ENCODE results near the gene NIPAL3.
"Not testable (repeated sequence)": the region's sequence is repeated elsewhere in the genome, so short reads cannot be mapped to it uniquely, and the experiment has no call there.

The NIPAL3 gene

GRCh38 chr1:24450316-24450715, 34.7 kb downstream of the NIPAL3 start:
- no peaks in the 10 kb centered on the region; the same call in 1 of the 2 replicates for H3K36me3 ChIP-seq (ENCODE audit: insufficient read depth, low read length)
- no peak overlapping the region for H3K27ac ChIP-seq (ENCODE audit: low read depth, low read length)
- H3K9ac ChIP-seq (ENCODE audit: low read depth, low read length), result no peak overlapping the region
- no peaks in the 10 kb centered on the region for H3K4me1 ChIP-seq (ENCODE audit: insufficient read depth, low read length)
- no peaks in the 10 kb centered on the region for H3K27me3 ChIP-seq (ENCODE audit: insufficient read depth, low read length)
- 98% methylated on average over 4 of the region's 4 CpGs for WGBS
- no peak overlapping the region for H3K4me3 ChIP-seq (ENCODE audit: low read length)
- no peaks in the 10 kb centered on the region for H3K9me3 ChIP-seq (ENCODE audit: insufficient read depth, low read depth, low read length)

GRCh38 chr1:24450857-24451397, 35.3 kb downstream of the NIPAL3 start:
- no peaks in the 10 kb centered on the region for H3K27me3 ChIP-seq (ENCODE audit: insufficient read depth, low read length)
- WGBS, result 94% methylated on average over 5 of the region's 5 CpGs
- H3K4me1 ChIP-seq (ENCODE audit: insufficient read depth, low read length), result no peaks in the 10 kb centered on the region
- H3K4me3 ChIP-seq (ENCODE audit: low read length), result no peak overlapping the region
- no peak overlapping the region for H3K27ac ChIP-seq (ENCODE audit: low read depth, low read length)
- H3K9ac ChIP-seq (ENCODE audit: low read depth, low read length), result no peak overlapping the region
- H3K9me3 ChIP-seq (ENCODE audit: insufficient read depth, low read depth, low read length), result no peaks in the 10 kb centered on the region
- no peaks in the 10 kb centered on the region; the same call in 1 of the 2 replicates for H3K36me3 ChIP-seq (ENCODE audit: insufficient read depth, low read length)

- H3K36me3 ChIP-seq (ENCODE audit: insufficient read depth, low read length), result no peaks in the 10 kb centered on the region; the same call in 1 of the 2 replicates
- WGBS, result 97% methylated on average over 3 of the region's 3 CpGs
Measured at GRCh38 chr1:24451746-24452145, 36.1 kb downstream of the NIPAL3 start.

GRCh38 chr1:24452922-24453485, 37.4 kb downstream of the NIPAL3 start:
- no peak overlapping the region; the same call in 1 of the 2 replicates for H3K27ac ChIP-seq (ENCODE audit: low read depth, low read length)
- H3K9me3 ChIP-seq (ENCODE audit: insufficient read depth, low read depth, low read length), result no peaks in the 10 kb centered on the region
- H3K36me3 ChIP-seq (ENCODE audit: insufficient read depth, low read length), result no peaks in the 10 kb centered on the region
- 90% methylated on average over 8 of the region's 8 CpGs for WGBS
- no peaks in the 10 kb centered on the region for H3K27me3 ChIP-seq (ENCODE audit: insufficient read depth, low read length)
- no peaks in the 10 kb centered on the region for H3K4me1 ChIP-seq (ENCODE audit: insufficient read depth, low read length)
- H3K9ac ChIP-seq (ENCODE audit: low read depth, low read length), result no peak overlapping the region
- no peak overlapping the region for H3K4me3 ChIP-seq (ENCODE audit: low read length)

More at GRCh38 chr1:24451746-24452145, 36.1 kb downstream of the NIPAL3 start:
- Histone ChIP-seq H3K27ac (ENCODE audit: low read depth, low read length) (no peak overlapping the region), H3K4me1 (ENCODE audit: insufficient read depth, low read length) (no peaks in the 10 kb centered on the region), H3K27me3 (ENCODE audit: insufficient read depth, low read length) (no peaks in the 10 kb centered on the region), H3K9me3 (ENCODE audit: insufficient read depth, low read depth, low read length) (no peaks in the 10 kb centered on the region), H3K9ac (ENCODE audit: low read depth, low read length) (no peak overlapping the region), H3K4me3 (ENCODE audit: low read length) (no peak overlapping the region)

- 94% methylated on average over 5 of the region's 5 CpGs for WGBS
- H3K4me1 ChIP-seq (ENCODE audit: insufficient read depth, low read length), result no peaks in the 10 kb centered on the region
- H3K27me3 ChIP-seq (ENCODE audit: insufficient read depth, low read length), result no peaks in the 10 kb centered on the region
- no peak overlapping the region for H3K4me3 ChIP-seq (ENCODE audit: low read length)
- H3K9me3 ChIP-seq (ENCODE audit: insufficient read depth, low read depth, low read length), result no peaks in the 10 kb centered on the region
- no peak overlapping the region for H3K27ac ChIP-seq (ENCODE audit: low read depth, low read length)
- H3K36me3 ChIP-seq (ENCODE audit: insufficient read depth, low read length), result no peaks in the 10 kb centered on the region
- H3K9ac ChIP-seq (ENCODE audit: low read depth, low read length), result no peak overlapping the region
Measured at GRCh38 chr1:24454673-24455072, 39.1 kb downstream of the NIPAL3 start.

- Histone ChIP-seq H3K4me1 (ENCODE audit: insufficient read depth, low read length) (no peaks in the 10 kb centered on the region), H3K9ac (ENCODE audit: low read depth, low read length) (no peak overlapping the region), H3K4me3 (ENCODE audit: low read length) (no peak overlapping the region), H3K27me3 (ENCODE audit: insufficient read depth, low read length) (no peaks in the 10 kb centered on the region), H3K36me3 (ENCODE audit: insufficient read depth, low read length) (no peaks in the 10 kb centered on the region), H3K27ac (ENCODE audit: low read depth, low read length) (no peak overlapping the region), H3K9me3 (ENCODE audit: insufficient read depth, low read depth, low read length) (no peaks in the 10 kb centered on the region)
- 98% methylated on average over 5 of the region's 5 CpGs for WGBS
Measured at GRCh38 chr1:24455272-24455671, 39.7 kb downstream of the NIPAL3 start.

- WGBS, result 93% methylated on average over 3 of the region's 3 CpGs
Measured at GRCh38 chr1:24457866-24458265, 42.3 kb downstream of the NIPAL3 start.

GRCh38 chr1:24459551-24460266, 44.1 kb downstream of the NIPAL3 start:
- H3K27ac ChIP-seq (ENCODE audit: low read depth, low read length), result no peak overlapping the region
- H3K4me1 ChIP-seq (ENCODE audit: insufficient read depth, low read length), result peaks cover 17% of the 10 kb centered on the region
- H3K9me3 ChIP-seq (ENCODE audit: insufficient read depth, low read depth, low read length), result no peaks in the 10 kb centered on the region
- no peaks in the 10 kb centered on the region for H3K27me3 ChIP-seq (ENCODE audit: insufficient read depth, low read length)
- no peaks in the 10 kb centered on the region for H3K36me3 ChIP-seq (ENCODE audit: insufficient read depth, low read length)
- no peak overlapping the region for H3K9ac ChIP-seq (ENCODE audit: low read depth, low read length)
- WGBS, result 91% methylated on average over 5 of the region's 6 CpGs
- H3K4me3 ChIP-seq (ENCODE audit: low read length), result no peak overlapping the region

More at GRCh38 chr1:24457866-24458265, 42.3 kb downstream of the NIPAL3 start:
- no peaks in the 10 kb centered on the region for H3K36me3 ChIP-seq (ENCODE audit: insufficient read depth, low read length)
- peaks cover under 1% of the 10 kb centered on the region; the same call in 1 of the 2 replicates for H3K4me1 ChIP-seq (ENCODE audit: insufficient read depth, low read length)
- no peaks in the 10 kb centered on the region for H3K9me3 ChIP-seq (ENCODE audit: insufficient read depth, low read depth, low read length)
- no peak overlapping the region for H3K27ac ChIP-seq (ENCODE audit: low read depth, low read length)
- H3K9ac ChIP-seq (ENCODE audit: low read depth, low read length), result no peak overlapping the region
- no peaks in the 10 kb centered on the region for H3K27me3 ChIP-seq (ENCODE audit: insufficient read depth, low read length)
- H3K4me3 ChIP-seq (ENCODE audit: low read length), result no peak overlapping the region

GRCh38 chr1:24462128-24462527, 46.5 kb downstream of the NIPAL3 start:
- H3K4me1 ChIP-seq (ENCODE audit: insufficient read depth, low read length), result peaks cover 30% of the 10 kb centered on the region
- not testable (repeated sequence) for H3K9me3 ChIP-seq (ENCODE audit: insufficient read depth, low read depth, low read length); H3K36me3 ChIP-seq (ENCODE audit: insufficient read depth, low read length); H3K27me3 ChIP-seq (ENCODE audit: insufficient read depth, low read length); H3K9ac ChIP-seq (ENCODE audit: low read depth, low read length); H3K27ac ChIP-seq (ENCODE audit: low read depth, low read length); H3K4me3 ChIP-seq (ENCODE audit: low read length)
- 82% methylated on average over 2 of the region's 4 CpGs for WGBS

- no peaks in the 10 kb centered on the region for H3K9me3 ChIP-seq (ENCODE audit: insufficient read depth, low read depth, low read length)
- no peak overlapping the region for H3K9ac ChIP-seq (ENCODE audit: low read depth, low read length)
- no peaks in the 10 kb centered on the region for H3K27me3 ChIP-seq (ENCODE audit: insufficient read depth, low read length)
- peak overlapping the region; percentile 38 for H3K4me3 ChIP-seq (ENCODE audit: low read length)
- H3K4me1 ChIP-seq (ENCODE audit: insufficient read depth, low read length), result peaks cover 30% of the 10 kb centered on the region
- WGBS, result 3% methylated on average over 13 of the region's 14 CpGs
- peak overlapping the region; percentile 85; the same call in 1 of the 2 replicates for H3K27ac ChIP-seq (ENCODE audit: low read depth, low read length)
- H3K36me3 ChIP-seq (ENCODE audit: insufficient read depth, low read length), result no peaks in the 10 kb centered on the region
Measured at GRCh38 chr1:24463776-24464735, 48.5 kb downstream of the NIPAL3 start.

All from HUES64 (cell line).